CD14-positive monocyte (primary cell): ENCODE measurements around the gene SEPTIN3. TPM values are rescaled to one million over a fixed set of nuclear protein-coding genes. Genes with fewer than 3 reads are reported as not detected.

ENCODE experiments used
- DNase-seq, 3 donors: peaks; one replicate each; pipeline ENCODE4 v3.0.0-alpha.2; 2011 to 2022
- H2AFZ ChIP-seq: 2 replicates; pipeline ENCODE4 v1.6.0; 2012; ENCODE audit warnings: mild to moderate bottlenecking, low read depth, low read length, inconsistent platforms; ENCODE audit not compliant: insufficient read depth, poor library complexity, severe bottlenecking
- H3K27ac ChIP-seq, 2 donors: 1 replicate in 1 of 2; 2 replicates in 1 of 2; pipeline ENCODE4 v1.5.1; 2012 to 2013; ENCODE audit warnings: low read length in 2 of 2, control low read depth in 1 of 2, inconsistent platforms in 1 of 2, low read depth in 1 of 2, mild to moderate bottlenecking in 1 of 2
- H3K27me3 ChIP-seq, 2 donors: one replicate each; pipeline versions ENCODE4 v1.6.0 to v1.6.1; 2011 to 2013; ENCODE audit warnings: low read length in 2 of 2; ENCODE audit not compliant: control insufficient read depth in 2 of 2, insufficient read depth in 2 of 2
- H3K36me3 ChIP-seq, 2 donors: replicated peaks in 1 of 2; 1 replicate in 1 of 2; 2 replicates in 1 of 2; pipeline versions ENCODE4 v1.5.1 to v1.6.1; 2012 to 2013; ENCODE audit warnings: low read length in 2 of 2, control low read depth in 1 of 2, inconsistent platforms in 1 of 2, mild to moderate bottlenecking in 1 of 2; ENCODE audit not compliant: insufficient read depth in 2 of 2, control insufficient read depth in 1 of 2
- H3K4me1 ChIP-seq, 2 donors: 1 replicate in 1 of 2; 2 replicates in 1 of 2; pipeline versions ENCODE4 v1.5.1 to v1.6.1; 2012 to 2013; ENCODE audit warnings: low read length in 2 of 2, control low read depth in 1 of 2, inconsistent platforms in 1 of 2, mild to moderate bottlenecking in 1 of 2, moderate library complexity in 1 of 2; ENCODE audit not compliant: insufficient read depth in 2 of 2, control insufficient read depth in 1 of 2
- H3K4me2 ChIP-seq: replicated peaks from 2 replicates; pipeline ENCODE3; 2012; ENCODE audit warnings: low read length, moderate library complexity, mild to moderate bottlenecking; ENCODE audit not compliant: poor library complexity, severe bottlenecking; ENCODE audit errors: extremely low read depth
- H3K4me3 ChIP-seq, 3 experiments: fragments of 200-600 bp in 1 of 3; sonication (generic) in 1 of 3; replicated peaks in 1 of 3; 1 replicate in 2 of 3; 2 replicates in 1 of 3; pipeline ENCODE4 v1.5.1; 2011 to 2013; ENCODE audit warnings: low read length in 3 of 3, mild to moderate bottlenecking in 3 of 3, control low read depth in 2 of 3, low read depth in 2 of 3, inconsistent platforms in 1 of 3, moderate library complexity in 1 of 3
- H3K79me2 ChIP-seq: 2 replicates; pipeline ENCODE4 v1.6.0; 2012; ENCODE audit warnings: mild to moderate bottlenecking, control low read depth, inconsistent platforms, low read length, moderate library complexity; ENCODE audit not compliant: insufficient read depth
- H3K9ac ChIP-seq: 2 replicates; pipeline ENCODE4 v1.6.0; 2017; ENCODE audit warnings: low read length, mild to moderate bottlenecking; ENCODE audit not compliant: insufficient read depth, poor library complexity, severe bottlenecking
- H3K9me3 ChIP-seq, 2 donors: replicated peaks in 1 of 2; 1 replicate in 1 of 2; 2 replicates in 1 of 2; pipeline versions ENCODE4 v1.5.1 to v1.6.1; 2012 to 2013; ENCODE audit warnings: low read length in 2 of 2, control low read depth in 1 of 2; ENCODE audit not compliant: control insufficient read depth in 1 of 2, insufficient read depth in 1 of 2
- H4K20me1 ChIP-seq: 2 replicates; pipeline ENCODE4 v1.6.0; 2012; ENCODE audit warnings: mild to moderate bottlenecking, low read length, control low read depth, moderate library complexity; ENCODE audit not compliant: insufficient read depth
- H3K27ac Mint-ChIP-seq, 7 donors: one replicate each; pipeline ENCODE4 v1.8.0; 2020; ENCODE audit warnings: mild to moderate bottlenecking in 7 of 7, mixed read lengths in 7 of 7, moderate library complexity in 6 of 7, inconsistent platforms in 2 of 7
- H3K27me3 Mint-ChIP-seq, 3 donors: one replicate each; pipeline ENCODE4 v1.8.0; 2021 to 2022; ENCODE audit warnings: low read depth in 3 of 3, mild to moderate bottlenecking in 3 of 3, mixed read lengths in 3 of 3, moderate library complexity in 3 of 3, inconsistent platforms in 1 of 3
- H3K36me3 Mint-ChIP-seq, 2 donors: one replicate each; pipeline ENCODE4 v1.8.0; 2020; ENCODE audit warnings: mixed read lengths in 2 of 2, inconsistent platforms in 1 of 2, mild to moderate bottlenecking in 1 of 2
- H3K4me1 Mint-ChIP-seq: one replicate; pipeline ENCODE4 v1.8.0; 2020; ENCODE audit warnings: mild to moderate bottlenecking, mixed read lengths
- H3K4me3 Mint-ChIP-seq, 2 donors: one replicate each; pipeline ENCODE4 v1.8.0; 2020; ENCODE audit warnings: mild to moderate bottlenecking in 2 of 2, mixed read lengths in 2 of 2, moderate library complexity in 1 of 2
- H3K9me3 Mint-ChIP-seq, 7 donors: one replicate each; pipeline ENCODE4 v1.8.0; 2020 to 2022; ENCODE audit warnings: mixed read lengths in 7 of 7, mild to moderate bottlenecking in 6 of 7, moderate library complexity in 6 of 7, inconsistent platforms in 2 of 7
- CTCF ChIP-seq: fragments of 200-600 bp; IDR thresholded peaks from one replicate; pipeline ENCODE4 v1.8.0; 2022; ENCODE audit warnings: antibody characterized with exemption, mild to moderate bottlenecking
- WGBS: methylation state at CpG from one replicate; pipeline ENCODE4 v1.1.5; 2013; ENCODE audit warnings: missing lambda C conversion rate; ENCODE audit not compliant: insufficient coverage; 5-methylcytosine and 5-hydroxymethylcytosine counted together
- intact Hi-C, 2 donors: fragments of 100-400 bp; cut with micrococcal nuclease; formaldehyde crosslinking; loops; one replicate each; pipeline versions ENCODE4 v1.15.0 to v1.15.1; 2023
- polyA plus RNA-seq, 3 donors: library from polyadenylated mRNA; depleted of rRNA in 1 of 3; unstranded in 2 of 3; stranded (reverse) in 1 of 3; fragments of 300-500 nt in 2 of 3; fragments of >200 nt in 1 of 3; fragmentation: Illumina TruSeq in 2 of 3; gene quantifications; 1 replicate in 2 of 3; 2 replicates in 1 of 3; pipeline ENCODE4 v1.2.3, GENCODE V29; 2012 to 2021

Gene SEPTIN3
- polyA plus RNA-seq, 3 donors = 0.06 to 0.20 TPM; not detected in 1

- Histone ChIP-seq H3K27ac (no peak overlapping the region), H2AFZ (no peak overlapping the region), H3K79me2 (no peaks in the 10 kb centered on the region), H3K27me3 (peaks cover 0 to 5% of the 10 kb centered on the region in 2 donors), H3K4me3 (no peak overlapping the region), H4K20me1 (no peaks in the 10 kb centered on the region), H3K9ac (no peak overlapping the region), H3K4me2 (no peak overlapping the region), H3K4me1 (no peaks in the 10 kb centered on the region), H3K9me3 (no peaks in the 10 kb centered on the region), H3K36me3 (no peaks in the 10 kb centered on the region)
- no peak for DNase-seq
- whole genome bisulfite sequencing = 80% methylated on average over 3 of the region's 4 CpGs
- intact Hi-C loops = no loop called here
- Mint-ChIP-seq H3K27ac (no peak overlapping the region), H3K4me3 (no peak overlapping the region), H3K4me1 (no peaks in the 10 kb centered on the region), H3K9me3 (no peaks in the 10 kb centered on the region), H3K27me3 (peaks cover 9 to 20% (median 13%) of the 10 kb centered on the region in 3 donors), H3K36me3 (no peaks in the 10 kb centered on the region)
- no peak for TF ChIP-seq CTCF
Observed at GRCh38 chr22:41989246-41989645, 20.0 kb downstream of the SEPTIN3 start.

- Histone ChIP-seq H4K20me1 (no peaks in the 10 kb centered on the region), H3K27me3 (peaks cover 0 to 5% of the 10 kb centered on the region in 2 donors), H3K4me3 (no peak overlapping the region), H3K36me3 (no peaks in the 10 kb centered on the region), H3K9me3 (no peaks in the 10 kb centered on the region), H3K79me2 (no peaks in the 10 kb centered on the region), H3K9ac (no peak overlapping the region), H3K27ac (no peak overlapping the region), H2AFZ (no peak overlapping the region), H3K4me2 (no peak overlapping the region), H3K4me1 (no peaks in the 10 kb centered on the region)
- Mint-ChIP-seq H3K9me3 (no peaks in the 10 kb centered on the region), H3K27me3 (peaks cover 12 to 21% (median 13%) of the 10 kb centered on the region in 3 donors), H3K27ac (no peak overlapping the region), H3K4me1 (peaks cover 10% of the 10 kb centered on the region), H3K4me3 (no peak overlapping the region), H3K36me3 (no peaks in the 10 kb centered on the region)
- 97% methylated on average over 6 of the region's 7 CpGs for WGBS
- intact Hi-C loops = no loop called here
- no peak for TF ChIP-seq CTCF
- no peak for DNase-seq
Observed at GRCh38 chr22:41991111-41991510, 21.9 kb downstream of the SEPTIN3 start.
